ENCODE data around the gene TNFRSF18. TPM values are rescaled to one million over a fixed set of nuclear protein-coding genes. Genes with fewer than 3 reads are reported as not detected.

The TNFRSF18 gene
- total RNA-seq, 2 donors from 2014 or later, result 0.95 to 1.7 TPM

GRCh38 chr1:1203561-1204424, 2.6 kb downstream of the TNFRSF18 start:
- no peaks in the 10 kb centered on the region for H3K36me3 Mint-ChIP-seq (ENCODE audit: low read depth)
- no peak overlapping the region for H3K4me3 ChIP-seq (ENCODE audit: low read length)
- no peak overlapping the region for H3K4me3 Mint-ChIP-seq
- H3K27me3 ChIP-seq (ENCODE audit: control insufficient read depth, insufficient read depth, low read length, poor library complexity, severe bottlenecking), result peaks cover 36% of the 10 kb centered on the region
- no peak for TF ChIP-seq CTCF (conservative IDR thresholded peaks at IDR 0.05)
- no peaks in the 10 kb centered on the region for H3K36me3 ChIP-seq (ENCODE audit: control insufficient read depth, insufficient read depth, low read length)
- WGBS, 2 experiments (ENCODE audit: insufficient coverage in 1 of 2, insufficient read length in 1 of 2), result 88 to 89% methylated on average over 31 to 49 of the region's 49 CpGs
- H3K9me3 ChIP-seq (ENCODE audit: control insufficient read depth, low read length), result no peaks in the 10 kb centered on the region
- no peak overlapping the region for H3K27ac Mint-ChIP-seq
- H3K4me1 ChIP-seq (ENCODE audit: control insufficient read depth, insufficient read depth, low read length), result no peaks in the 10 kb centered on the region
- no peak overlapping the region for H3K27ac ChIP-seq (ENCODE audit: low read depth, low read length)
- H3K9me3 Mint-ChIP-seq, result no peaks in the 10 kb centered on the region
- peaks cover 1% of the 10 kb centered on the region for H3K27me3 Mint-ChIP-seq (ENCODE audit: insufficient read depth)
- H3K9ac ChIP-seq (ENCODE audit: extremely low read depth, low read length, poor library complexity, severe bottlenecking), result no peak overlapping the region
- DNase-seq, result no peak
- H3K4me1 Mint-ChIP-seq, result no peaks in the 10 kb centered on the region

- H3K4me3 Mint-ChIP-seq, result no peak overlapping the region
- no peaks in the 10 kb centered on the region for H3K36me3 Mint-ChIP-seq (ENCODE audit: low read depth)
- no peak for DNase-seq
- no peaks in the 10 kb centered on the region for H3K36me3 ChIP-seq (ENCODE audit: control insufficient read depth, insufficient read depth, low read length)
- H3K4me3 ChIP-seq (ENCODE audit: low read length), result no peak overlapping the region
- no peaks in the 10 kb centered on the region for H3K4me1 Mint-ChIP-seq
- no peak overlapping the region for H3K27ac ChIP-seq (ENCODE audit: low read depth, low read length)
- no peaks in the 10 kb centered on the region for H3K9me3 Mint-ChIP-seq
- TF ChIP-seq CTCF (conservative IDR thresholded peaks at IDR 0.05), result no peak
- H3K9ac ChIP-seq (ENCODE audit: extremely low read depth, low read length, poor library complexity, severe bottlenecking), result no peak overlapping the region
- 78 to 84% methylated on average over 17 to 26 of the region's 27 CpGs for WGBS, 2 experiments (ENCODE audit: insufficient coverage in 1 of 2, insufficient read length in 1 of 2)
- peaks cover 36% of the 10 kb centered on the region for H3K27me3 ChIP-seq (ENCODE audit: control insufficient read depth, insufficient read depth, low read length, poor library complexity, severe bottlenecking)
- no peak overlapping the region for H3K27ac Mint-ChIP-seq
- peaks cover 1% of the 10 kb centered on the region for H3K27me3 Mint-ChIP-seq (ENCODE audit: insufficient read depth)
- H3K9me3 ChIP-seq (ENCODE audit: control insufficient read depth, low read length), result no peaks in the 10 kb centered on the region
- no peaks in the 10 kb centered on the region for H3K4me1 ChIP-seq (ENCODE audit: control insufficient read depth, insufficient read depth, low read length)
Measured at GRCh38 chr1:1202831-1203560, 3.4 kb downstream of the TNFRSF18 start.

- H3K27me3 ChIP-seq (ENCODE audit: control insufficient read depth, insufficient read depth, low read length, poor library complexity, severe bottlenecking), result peaks cover 22% of the 10 kb centered on the region
- H3K36me3 ChIP-seq (ENCODE audit: control insufficient read depth, insufficient read depth, low read length), result no peaks in the 10 kb centered on the region
- H3K4me1 ChIP-seq (ENCODE audit: control insufficient read depth, insufficient read depth, low read length), result no peaks in the 10 kb centered on the region
- DNase-seq, result peak; percentile 80
- no peaks in the 10 kb centered on the region for H3K36me3 Mint-ChIP-seq (ENCODE audit: low read depth)
- no peak overlapping the region for H3K27ac ChIP-seq (ENCODE audit: low read depth, low read length)
- no peak overlapping the region for H3K9ac ChIP-seq (ENCODE audit: extremely low read depth, low read length, poor library complexity, severe bottlenecking)
- WGBS, 2 experiments (ENCODE audit: insufficient coverage in 1 of 2, insufficient read length in 1 of 2), result 5 to 10% methylated on average over 8 to 106 of the region's 109 CpGs
- H3K4me3 Mint-ChIP-seq, result peak overlapping the region; percentile 43
- no peak overlapping the region for H3K27ac Mint-ChIP-seq
- TF ChIP-seq CTCF (conservative IDR thresholded peaks at IDR 0.05), result no peak
- no peaks in the 10 kb centered on the region for H3K4me1 Mint-ChIP-seq
- peaks cover 5% of the 10 kb centered on the region for H3K27me3 Mint-ChIP-seq (ENCODE audit: insufficient read depth)
- no peak overlapping the region for H3K4me3 ChIP-seq (ENCODE audit: low read length)
- H3K9me3 Mint-ChIP-seq, result no peaks in the 10 kb centered on the region
- H3K9me3 ChIP-seq (ENCODE audit: control insufficient read depth, low read length), result no peaks in the 10 kb centered on the region
Measured at GRCh38 chr1:1200876-1201810, 5.2 kb downstream of the TNFRSF18 start.
